Choroid plexus epithelial cell (primary cell): ENCODE data around the gene MMP15.

Source experiments
- DNase-seq: peaks from one replicate; pipeline ENCODE4 v3.0.0-alpha.2; 2010; ENCODE audit warnings: low read depth
- H3K4me3 ChIP-seq: 2 replicates; pipeline ENCODE4 v1.5.1; 2011; ENCODE audit warnings: low read depth, mild to moderate bottlenecking, control low read depth, low read length, moderate library complexity
- TF ChIP-seq, protein P1 (sequence below): conservative IDR thresholded peaks from 2 replicates; pipeline ENCODE4 v1.5.1; 2011; ENCODE audit warnings: low read depth, mild to moderate bottlenecking, control low read depth, inconsistent platforms, low read length, moderate library complexity

Gene MMP15

DNA sequence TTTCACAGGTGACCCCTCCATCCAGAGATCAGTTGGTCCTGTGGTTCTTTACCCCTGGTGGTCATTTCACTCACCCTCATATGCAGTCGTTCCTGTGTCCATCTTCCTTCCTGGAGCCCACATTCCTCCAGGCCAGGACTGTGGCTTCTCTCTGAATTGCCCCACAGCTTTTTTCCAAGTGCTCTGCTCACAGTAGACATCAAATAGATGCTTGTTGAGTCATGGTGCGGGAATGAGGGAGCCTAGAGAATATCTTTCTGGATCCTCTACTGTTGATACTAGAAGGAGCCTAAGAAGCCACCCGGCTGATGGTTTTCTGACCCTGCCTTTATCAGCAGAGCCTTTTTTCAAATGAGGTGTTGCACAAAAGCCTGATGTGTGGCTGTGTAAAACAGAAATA is 13.9 kb upstream of the MMP15 start:
- peak; percentile 78 for DNase-seq
- no peak overlapping the region for H3K4me3 ChIP-seq
- TF ChIP-seq, protein P1, sequence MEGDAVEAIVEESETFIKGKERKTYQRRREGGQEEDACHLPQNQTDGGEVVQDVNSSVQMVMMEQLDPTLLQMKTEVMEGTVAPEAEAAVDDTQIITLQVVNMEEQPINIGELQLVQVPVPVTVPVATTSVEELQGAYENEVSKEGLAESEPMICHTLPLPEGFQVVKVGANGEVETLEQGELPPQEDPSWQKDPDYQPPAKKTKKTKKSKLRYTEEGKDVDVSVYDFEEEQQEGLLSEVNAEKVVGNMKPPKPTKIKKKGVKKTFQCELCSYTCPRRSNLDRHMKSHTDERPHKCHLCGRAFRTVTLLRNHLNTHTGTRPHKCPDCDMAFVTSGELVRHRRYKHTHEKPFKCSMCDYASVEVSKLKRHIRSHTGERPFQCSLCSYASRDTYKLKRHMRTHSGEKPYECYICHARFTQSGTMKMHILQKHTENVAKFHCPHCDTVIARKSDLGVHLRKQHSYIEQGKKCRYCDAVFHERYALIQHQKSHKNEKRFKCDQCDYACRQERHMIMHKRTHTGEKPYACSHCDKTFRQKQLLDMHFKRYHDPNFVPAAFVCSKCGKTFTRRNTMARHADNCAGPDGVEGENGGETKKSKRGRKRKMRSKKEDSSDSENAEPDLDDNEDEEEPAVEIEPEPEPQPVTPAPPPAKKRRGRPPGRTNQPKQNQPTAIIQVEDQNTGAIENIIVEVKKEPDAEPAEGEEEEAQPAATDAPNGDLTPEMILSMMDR, result peak; percentile 12

DNA sequence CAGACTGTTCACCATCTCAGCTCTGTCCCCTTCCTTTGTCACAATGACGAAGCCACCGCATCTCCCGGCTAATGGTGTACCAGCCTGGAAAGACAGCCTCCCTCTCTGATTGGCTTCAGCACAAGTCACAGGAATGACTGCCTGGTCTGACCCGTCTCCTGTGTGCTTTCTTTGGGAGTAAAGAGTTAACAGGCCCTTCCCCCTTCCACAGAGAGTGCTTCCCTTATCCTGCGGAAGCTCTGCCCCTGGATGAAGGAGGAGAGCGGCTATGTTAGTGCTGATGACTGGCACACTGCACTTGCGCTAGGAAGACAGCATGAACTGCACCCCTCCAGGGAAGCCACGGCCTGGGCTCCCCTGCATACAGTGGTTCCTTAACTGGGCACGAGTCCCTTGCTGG is 13.1 kb upstream of the MMP15 start:
- TF ChIP-seq, protein P1, result no peak
- no peak overlapping the region for H3K4me3 ChIP-seq
- DNase-seq, result no peak

DNA sequence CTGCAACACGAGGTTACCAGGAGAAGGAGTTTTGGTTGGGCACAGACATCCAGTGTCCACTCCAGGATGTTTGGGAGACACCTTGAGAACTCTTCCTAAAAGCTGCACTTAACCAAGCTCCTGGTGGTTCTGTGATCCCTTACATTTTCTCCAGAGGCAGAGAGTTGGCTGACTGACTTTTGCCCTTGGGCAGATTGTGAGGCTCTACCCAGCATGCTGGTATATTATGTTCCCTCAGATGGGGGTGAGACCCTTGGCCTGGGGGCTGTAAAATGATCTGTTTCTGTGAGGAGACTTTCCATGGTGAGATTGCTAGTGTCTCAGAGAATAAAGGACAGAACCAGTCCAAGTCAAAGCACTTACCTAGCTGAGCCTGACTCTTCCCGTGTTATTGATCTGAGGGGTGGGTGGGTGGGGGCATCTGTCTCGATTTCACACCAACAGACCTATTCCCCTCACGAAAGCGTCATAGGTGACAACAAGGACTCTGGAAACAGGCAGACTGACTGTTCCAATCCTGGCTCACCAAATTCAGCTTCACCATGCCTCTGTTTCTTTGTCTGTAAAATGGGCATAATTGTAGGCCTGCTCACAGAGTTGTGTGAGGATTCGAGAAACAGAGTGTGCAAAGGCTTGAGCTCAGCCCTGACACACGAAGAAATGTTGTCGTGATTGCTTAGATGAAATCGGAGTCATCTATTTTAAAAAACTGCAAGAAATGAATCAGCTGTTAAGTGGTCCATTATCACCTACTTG is 12.2 kb upstream of the MMP15 start:
- no peak overlapping the region for H3K4me3 ChIP-seq
- no peak for DNase-seq
- TF ChIP-seq, protein P1, result no peak

DNA sequence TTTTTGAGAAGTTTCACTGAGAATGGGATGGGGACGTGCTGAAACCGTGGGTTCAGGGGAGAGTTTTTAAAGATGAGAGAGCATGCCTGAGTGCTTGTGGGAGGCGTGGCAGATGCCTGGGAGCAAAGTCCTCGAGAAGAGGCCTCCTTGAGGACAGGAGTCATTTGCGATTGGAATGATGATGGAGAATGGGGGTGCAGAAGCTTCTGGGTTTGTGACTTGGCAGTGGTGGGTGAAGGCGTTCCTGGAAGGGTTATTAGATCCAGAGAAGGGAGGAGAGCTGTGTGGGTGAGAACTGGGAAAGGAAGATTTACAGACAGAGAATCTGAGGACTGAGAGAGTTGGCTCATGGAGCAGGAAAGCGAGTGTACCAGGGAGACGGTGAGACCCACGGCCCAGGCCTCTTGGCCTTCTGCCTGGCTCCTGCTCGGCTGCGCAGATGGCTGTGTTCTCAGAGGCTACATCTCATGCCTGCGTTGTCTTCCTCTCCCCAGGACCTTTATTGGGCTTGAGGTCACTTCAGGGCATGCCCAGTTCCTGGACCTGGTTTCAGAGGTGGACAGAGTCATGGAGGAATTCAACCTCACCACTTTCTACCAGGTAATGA is 8.6 kb upstream of the MMP15 start:
- H3K4me3 ChIP-seq, result no peak overlapping the region
- no peak for DNase-seq
- TF ChIP-seq, protein P1, result no peak

DNA sequence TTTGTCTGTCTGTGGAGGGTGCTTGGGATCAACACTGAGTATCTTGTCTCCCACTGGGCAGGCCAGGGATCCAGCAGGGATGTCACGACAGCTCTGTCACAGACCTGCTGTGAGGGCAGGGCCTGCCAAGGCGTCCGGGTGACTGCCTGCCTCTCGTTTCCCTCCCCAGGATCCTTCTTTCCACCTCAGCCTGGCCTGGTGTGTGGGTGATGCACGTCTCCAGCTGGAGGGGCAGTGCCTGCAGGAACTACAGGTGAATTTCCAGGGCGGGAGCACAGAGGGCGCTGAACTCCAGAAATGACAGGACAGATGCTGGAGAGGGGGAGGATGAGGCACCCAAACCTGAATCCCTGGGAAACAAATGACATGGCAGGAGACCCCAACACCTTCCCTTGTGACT is 6.8 kb upstream of the MMP15 start:
- TF ChIP-seq, protein P1, result no peak
- DNase-seq, result no peak

DNA sequence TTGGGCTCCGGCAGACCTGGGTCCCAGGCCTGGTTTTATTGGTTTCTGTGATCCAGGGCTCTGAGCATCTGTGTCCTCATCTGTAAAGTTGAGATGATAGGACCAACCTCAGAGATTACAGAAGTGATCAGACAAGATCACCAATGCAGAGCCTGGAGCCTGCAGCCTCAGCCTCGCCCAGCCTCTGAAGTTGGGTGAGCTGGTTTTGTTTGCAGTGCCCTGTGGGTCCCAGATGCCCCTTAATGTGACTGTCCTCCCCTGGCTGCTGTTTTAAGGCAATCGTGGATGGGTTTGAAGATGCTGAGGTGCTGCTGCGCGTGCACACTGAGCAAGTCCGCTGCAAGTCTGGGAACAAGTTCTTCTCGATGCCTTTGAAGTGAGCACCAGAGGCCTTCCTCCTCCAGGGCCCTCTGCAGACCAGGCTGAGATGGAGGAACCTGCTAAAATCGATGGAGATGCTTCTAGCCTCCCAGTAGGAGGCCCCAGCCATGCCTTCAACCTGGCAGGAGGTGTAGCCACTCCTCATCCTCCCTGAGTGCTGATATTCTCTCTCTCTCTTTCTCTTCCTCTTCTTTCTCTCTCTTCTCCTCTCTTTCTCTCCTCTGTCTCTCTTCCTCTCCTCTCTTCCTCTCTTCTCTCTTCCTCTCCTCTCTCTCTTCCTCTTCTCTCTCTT is 5.6 kb upstream of the MMP15 start:
- no peak overlapping the region for H3K4me3 ChIP-seq
- TF ChIP-seq, protein P1, result no peak
- DNase-seq, result no peak

More for the DNA sequence above, 6.8 kb upstream of the MMP15 start:
- no peak overlapping the region for H3K4me3 ChIP-seq
